HG03097 (cell line): Measurements from ENCODE around the gene PRUNE1.

Experiments used
- ATAC-seq: cut with Tn5 transposase; IDR thresholded peaks from one replicate; pipeline ENCODE4 v1.9.1; 2021; ENCODE audit not compliant: unreplicated experiment, low FRiP score

Gene PRUNE1

DNA sequence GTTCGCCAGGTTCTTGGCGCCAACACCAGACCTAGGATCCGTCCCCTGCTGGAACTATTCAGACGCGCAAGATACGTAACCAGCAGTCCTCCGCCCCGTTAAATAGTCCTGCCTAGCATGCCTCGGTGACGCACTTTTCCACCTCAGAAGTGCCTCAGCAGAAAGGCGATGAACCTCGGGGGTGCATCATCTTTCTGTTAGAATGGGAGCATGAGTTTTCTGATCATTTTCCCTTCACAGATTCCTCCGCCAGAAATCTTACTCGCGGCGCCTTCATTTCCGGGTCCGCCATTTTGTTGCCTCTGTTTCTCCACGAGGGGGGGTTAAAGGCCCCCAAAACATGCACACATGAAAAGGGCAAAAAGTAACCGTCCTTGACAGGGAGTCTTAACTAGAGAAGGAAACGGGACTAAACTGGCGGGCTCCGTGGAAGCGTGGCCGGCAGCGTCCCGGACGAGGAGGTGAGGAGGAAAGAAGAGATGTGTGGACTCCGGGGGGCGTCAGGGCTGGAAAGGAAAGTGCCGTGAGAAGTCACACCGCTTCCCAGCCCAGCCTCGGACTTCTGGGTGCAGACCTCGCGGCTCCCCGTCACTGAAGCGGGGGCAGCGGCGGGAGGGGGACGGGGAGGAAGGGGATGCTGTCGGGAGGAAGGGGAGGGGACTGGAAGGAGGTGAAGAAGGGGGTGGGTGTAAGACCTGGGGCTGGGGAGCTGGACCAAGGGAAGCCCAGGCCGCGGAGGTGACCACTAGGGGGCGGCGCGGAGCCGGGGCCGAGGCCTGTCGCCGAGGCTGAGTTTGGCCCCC lies 62.4 kb downstream of the PRUNE1 start, which contains the start of gene GABPB2:
GABPB2 (plus strand) TSS at position 288 of the 803 bp plus-strand sequence. CDS start 17,429 bp downstream, outside the sequence.
- ATAC-seq, result peak; percentile 76

DNA sequence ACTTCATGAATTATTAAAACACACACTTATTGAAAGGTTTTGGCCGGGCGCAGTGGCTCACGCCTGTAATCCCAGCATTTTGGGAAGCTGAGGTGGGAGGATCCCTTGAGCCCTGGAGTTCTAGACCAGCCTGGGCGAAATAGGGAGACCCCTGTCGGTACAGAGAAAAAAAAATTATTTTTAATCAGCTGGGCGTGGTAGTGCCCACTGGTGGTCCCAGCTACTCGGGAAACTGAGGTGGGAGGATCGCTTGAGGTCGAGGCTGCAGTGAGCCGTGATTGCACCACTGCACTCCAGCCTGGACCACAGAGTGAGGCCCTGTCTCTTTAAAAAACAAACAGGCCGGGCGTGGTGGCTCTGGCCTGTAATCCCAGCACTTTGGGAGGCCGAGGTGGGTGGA lies 64.0 kb downstream of the PRUNE1 start:
- no peak for ATAC-seq
